Kidney epithelial cell (primary cell): ENCODE measurements around the gene AP3D1. TPM values are rescaled to one million over a fixed set of nuclear protein-coding genes. Genes with fewer than 3 reads are reported as not detected.

Source experiments
- DNase-seq: peaks from one replicate; pipeline ENCODE4 v3.0.0-alpha.2; 2010; ENCODE audit warnings: low read depth
- H3K27me3 ChIP-seq: 2 replicates; pipeline ENCODE4 v1.6.0; 2011; ENCODE audit warnings: low read length; ENCODE audit not compliant: control insufficient read depth, insufficient read depth
- H3K36me3 ChIP-seq: 2 replicates; pipeline ENCODE4 v1.5.1; 2011; ENCODE audit warnings: low read length; ENCODE audit not compliant: control insufficient read depth, insufficient read depth
- H3K4me3 ChIP-seq: 2 replicates; pipeline ENCODE4 v1.5.1; 2011; ENCODE audit warnings: low read depth, mild to moderate bottlenecking, control low read depth, low read length
- total RNA-seq: library from RNA; depleted of rRNA; stranded (reverse); fragments of >200 nt; gene quantifications from 2 replicates; pipeline ENCODE4 v1.2.3, GENCODE V29; 2015
- TF ChIP-seq, protein P1 (sequence below): IDR thresholded peaks from 2 replicates; pipeline ENCODE4 v1.5.1; 2011; ENCODE audit warnings: mild to moderate bottlenecking, moderate library complexity, low read length, control low read depth, inconsistent platforms; ENCODE audit not compliant: insufficient read depth, poor library complexity, severe bottlenecking

Gene AP3D1
- total RNA-seq, 1 donor from 2014 or later = 178 TPM

DNA sequence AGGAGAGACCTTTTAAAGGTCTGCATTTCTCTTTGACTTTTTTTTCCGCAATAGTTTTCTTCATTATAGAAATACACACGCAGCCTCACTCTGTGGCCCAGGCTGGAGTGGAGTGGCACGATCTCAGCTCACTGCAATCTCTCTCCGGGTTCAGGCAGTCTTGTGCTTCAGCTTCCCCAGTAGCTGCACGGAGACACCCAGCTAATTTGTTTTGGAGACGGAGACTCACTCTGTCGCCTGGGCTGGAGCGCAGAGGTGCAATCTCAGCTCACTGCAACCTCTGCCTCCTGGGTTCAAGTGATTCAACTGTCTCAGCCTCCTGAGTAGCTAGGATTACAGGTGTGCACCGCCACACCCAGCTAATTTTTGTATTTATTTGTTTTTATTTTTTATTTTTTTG, 88.6 kb downstream of the AP3D1 start:
- TF ChIP-seq, protein P1, sequence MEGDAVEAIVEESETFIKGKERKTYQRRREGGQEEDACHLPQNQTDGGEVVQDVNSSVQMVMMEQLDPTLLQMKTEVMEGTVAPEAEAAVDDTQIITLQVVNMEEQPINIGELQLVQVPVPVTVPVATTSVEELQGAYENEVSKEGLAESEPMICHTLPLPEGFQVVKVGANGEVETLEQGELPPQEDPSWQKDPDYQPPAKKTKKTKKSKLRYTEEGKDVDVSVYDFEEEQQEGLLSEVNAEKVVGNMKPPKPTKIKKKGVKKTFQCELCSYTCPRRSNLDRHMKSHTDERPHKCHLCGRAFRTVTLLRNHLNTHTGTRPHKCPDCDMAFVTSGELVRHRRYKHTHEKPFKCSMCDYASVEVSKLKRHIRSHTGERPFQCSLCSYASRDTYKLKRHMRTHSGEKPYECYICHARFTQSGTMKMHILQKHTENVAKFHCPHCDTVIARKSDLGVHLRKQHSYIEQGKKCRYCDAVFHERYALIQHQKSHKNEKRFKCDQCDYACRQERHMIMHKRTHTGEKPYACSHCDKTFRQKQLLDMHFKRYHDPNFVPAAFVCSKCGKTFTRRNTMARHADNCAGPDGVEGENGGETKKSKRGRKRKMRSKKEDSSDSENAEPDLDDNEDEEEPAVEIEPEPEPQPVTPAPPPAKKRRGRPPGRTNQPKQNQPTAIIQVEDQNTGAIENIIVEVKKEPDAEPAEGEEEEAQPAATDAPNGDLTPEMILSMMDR = no peak
- no peak overlapping the region for H3K4me3 ChIP-seq
- DNase-seq = no peak
- H3K36me3 ChIP-seq = no peaks in the 10 kb centered on the region
- no peaks in the 10 kb centered on the region for H3K27me3 ChIP-seq

DNA sequence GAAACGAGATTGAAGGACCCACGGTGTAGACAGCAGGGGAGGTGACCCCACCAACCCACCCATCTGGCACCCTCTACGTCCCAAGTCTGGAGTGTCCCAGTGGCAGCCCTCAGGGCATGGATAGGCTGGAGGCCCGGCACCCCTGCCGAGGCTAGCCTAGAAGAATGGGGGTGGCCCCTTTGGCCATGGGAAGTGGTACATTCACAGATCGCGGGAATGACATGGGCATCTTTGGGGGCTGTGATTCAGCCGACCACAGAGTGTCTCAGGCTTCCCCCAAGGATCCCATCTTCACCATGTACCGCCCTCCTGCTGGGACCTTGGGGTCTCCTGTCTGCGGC, 89.0 kb downstream of the AP3D1 start:
- TF ChIP-seq, protein P1 = no peak
- no peaks in the 10 kb centered on the region for H3K27me3 ChIP-seq
- no peak for DNase-seq
- H3K4me3 ChIP-seq = peak overlapping the region; percentile 64
- H3K36me3 ChIP-seq = no peaks in the 10 kb centered on the region

GRCh38 chr19:2061495-2062388, 89.6 kb downstream of the AP3D1 start:
- DNase-seq = peak; percentile 84
- TF ChIP-seq, protein P1 = no peak
- Histone ChIP-seq H3K4me3 (peak overlapping the region; percentile 64), H3K36me3 (no peaks in the 10 kb centered on the region), H3K27me3 (no peaks in the 10 kb centered on the region)

- Histone ChIP-seq H3K4me3 (peak overlapping the region; percentile 50), H3K36me3 (no peaks in the 10 kb centered on the region), H3K27me3 (no peaks in the 10 kb centered on the region)
- TF ChIP-seq, protein P1 = no peak
- peak; percentile 70 for DNase-seq
Measured at GRCh38 chr19:2060884-2061494, 90.4 kb downstream of the AP3D1 start.

- Histone ChIP-seq H3K36me3 (no peaks in the 10 kb centered on the region), H3K27me3 (no peaks in the 10 kb centered on the region), H3K4me3 (no peak overlapping the region)
- DNase-seq = no peak
- TF ChIP-seq, protein P1 = no peak
Measured at GRCh38 chr19:2059422-2060201, 91.8 kb downstream of the AP3D1 start.
